Panc1 (cell line): ENCODE measurements around the gene CHST6. TPM values are rescaled to one million over a fixed set of nuclear protein-coding genes. Genes with fewer than 3 reads are reported as not detected.

Experiments used
- ATAC-seq: fragments of 200-7000 bp; cut with Tn5 transposase; 2 replicates; pipeline ENCODE4 v1.9.1; 2020; ENCODE audit warnings: mild to moderate bottlenecking, moderate library complexity
- BruUV-seq: library from RNA; stranded (reverse); fragments of 400-500 nt; replicated peaks from 2 replicates; lab custom pipeline; 2021; lab: Mats Ljungman, UMichigan
- CTCF ChIA-PET: fragments of 300-600 bp; sonication (Branson Sonifier 250); formaldehyde crosslinking; loops from one replicate; lab custom pipeline; 2022; ENCODE audit warnings: antibody characterized with exemption; lab: Charles Lee
- POLR2A ChIA-PET: fragments of 300-600 bp; sonication (Branson Sonifier 250); formaldehyde crosslinking; loops from one replicate; lab custom pipeline; 2022; ENCODE audit warnings: antibody characterized with exemption; lab: Charles Lee
- DNase-seq: peaks from one replicate; pipeline ENCODE4 v3.0.0-alpha.2; 2010; ENCODE audit warnings: low read depth, low spot score
- H3K27ac ChIP-seq: 2 replicates; pipeline ENCODE4 v1.5.1; 2011; ENCODE audit warnings: mild to moderate bottlenecking, low read length, inconsistent platforms
- H3K27me3 ChIP-seq: fragments of 200-500 bp; sonication (Bioruptor generic); 2 replicates; pipeline ENCODE4 v1.6.0; 2014; ENCODE audit warnings: low read length, inconsistent platforms; ENCODE audit not compliant: control insufficient read depth, insufficient read depth
- H3K36me3 ChIP-seq: fragments of 200-500 bp; sonication (Bioruptor generic); 2 replicates; pipeline ENCODE4 v1.5.1; 2014; ENCODE audit warnings: inconsistent platforms, mild to moderate bottlenecking, low read length, moderate library complexity; ENCODE audit not compliant: control insufficient read depth, insufficient read depth
- H3K4me1 ChIP-seq: 2 replicates; pipeline ENCODE4 v1.5.1; 2011; ENCODE audit warnings: inconsistent platforms, mild to moderate bottlenecking, low read length, moderate library complexity; ENCODE audit not compliant: control insufficient read depth, insufficient read depth
- H3K4me3 ChIP-seq, 2 experiments: 2 replicates each; pipeline ENCODE4 v1.5.1; 2011 to 2012; ENCODE audit warnings: low read depth in 2 of 2, low read length in 2 of 2, mild to moderate bottlenecking in 2 of 2, inconsistent platforms in 1 of 2, moderate library complexity in 1 of 2
- H3K9me3 ChIP-seq: fragments of 200-500 bp; sonication (Bioruptor generic); 2 replicates; pipeline ENCODE4 v1.5.1; 2014; ENCODE audit warnings: low read depth, mild to moderate bottlenecking, inconsistent platforms, low read length, moderate library complexity; ENCODE audit not compliant: control insufficient read depth, insufficient read depth
- CTCF ChIP-seq: fragments of 450-650 bp; IDR thresholded peaks from 2 replicates; pipeline ENCODE4 v1.5.1; 2017; ENCODE audit warnings: mild to moderate bottlenecking
- POLR2AphosphoS5 ChIP-seq: IDR thresholded peaks from 2 replicates; pipeline ENCODE4 v1.6.1; 2012; ENCODE audit warnings: mild to moderate bottlenecking, low read depth, low read length, moderate library complexity
- REST ChIP-seq, 2 experiments: IDR thresholded peaks; 2 replicates each; pipeline ENCODE4 v1.6.1; 2011 to 2012; ENCODE audit warnings: low read depth in 2 of 2, control low read depth in 1 of 2, low read length in 1 of 2, mild to moderate bottlenecking in 1 of 2, moderate library complexity in 1 of 2; ENCODE audit not compliant: insufficient read depth in 1 of 2
- SIN3A ChIP-seq: IDR thresholded peaks from 2 replicates; pipeline ENCODE4 v1.6.1; 2012; ENCODE audit warnings: low read depth, mild to moderate bottlenecking, low read length, moderate library complexity, borderline replicate concordance; ENCODE audit not compliant: insufficient read depth
- TCF7L2 ChIP-seq: IDR thresholded peaks from 2 replicates; pipeline ENCODE4 v1.6.1; 2011; ENCODE audit warnings: mild to moderate bottlenecking, low read depth, low read length, inconsistent platforms
- in situ Hi-C: cut with HindIII; loops from 2 replicates; pipeline ENCODE4 v1.10.0; 2016; ENCODE audit warnings: low sequenced_read_pairs, low pct_unique_long_range_greater_than_20kb
- intact Hi-C: fragments of 100-400 bp; cut with micrococcal nuclease; formaldehyde crosslinking; loops from one replicate; pipeline ENCODE4 v1.10.0; 2022; ENCODE audit not compliant: unreplicated experiment
- total RNA-seq: library from RNA; stranded (reverse); gene quantifications from one replicate; pipeline ENCODE4 v1.2.1, GENCODE V29; 2021; ENCODE audit not compliant: unreplicated experiment

CHST6 gene
- total RNA-seq, 1 experiment from 2014 or later: 0.05 TPM

- no peaks in the 10 kb centered on the region for H3K27me3 ChIP-seq
- in situ Hi-C loops (no loop called here), intact Hi-C loops (no loop called here)
- ChIA-PET POLR2A (interaction anchor here (0.6 kb wide), 1 partner anchor 114 kb away, joined by 7 read pairs; no protein-coding TSS in a partner anchor), CTCF (no interaction called here)
- BruUV-seq: TSS peak; percentile 27
- no peak overlapping the region for H3K4me3 ChIP-seq
- TF ChIP-seq REST (IDR thresholded peaks at IDR 0.05; ENCODE audit: insufficient read depth in 1 of 2, low read depth in 2 of 2, low read length in 1 of 2): no peak
- TF ChIP-seq TCF7L2: no peak
- TF ChIP-seq SIN3A: no peak
- TF ChIP-seq POLR2AphosphoS5: no peak
- TF ChIP-seq CTCF: no peak
- H3K36me3 ChIP-seq: peaks cover 6% of the 10 kb centered on the region; the same call in 1 of the 2 replicates
- H3K9me3 ChIP-seq: no peaks in the 10 kb centered on the region
- DNase-seq (no peak), ATAC-seq (no peak)
- no peaks in the 10 kb centered on the region for H3K4me1 ChIP-seq
- no peak overlapping the region for H3K27ac ChIP-seq
These were observed 48.8 kb downstream of the CHST6 start for GRCh38 chr16:75446416-75446815.

GRCh38 chr16:75445298-75445697 is 49.9 kb downstream of the CHST6 start:
- H3K36me3 ChIP-seq: peaks cover 6% of the 10 kb centered on the region; the same call in 1 of the 2 replicates
- H3K4me3 ChIP-seq: no peak overlapping the region
- ATAC-seq (no peak), DNase-seq (no peak)
- H3K4me1 ChIP-seq: no peaks in the 10 kb centered on the region
- ChIA-PET CTCF (no interaction called here), POLR2A (interaction anchor here (1.6 kb wide), 1 partner anchor 11 kb away, joined by 4 read pairs; no protein-coding TSS in a partner anchor)
- no TSS peak for BruUV-seq
- H3K9me3 ChIP-seq: no peaks in the 10 kb centered on the region
- no peak for TF ChIP-seq REST (IDR thresholded peaks at IDR 0.05; ENCODE audit: insufficient read depth in 1 of 2, low read depth in 2 of 2, low read length in 1 of 2)
- TF ChIP-seq TCF7L2: no peak
- no peak for TF ChIP-seq POLR2AphosphoS5
- no peak for TF ChIP-seq CTCF
- TF ChIP-seq SIN3A: no peak
- no peak overlapping the region for H3K27ac ChIP-seq
- intact Hi-C loops (no loop called here), in situ Hi-C loops (no loop called here)
- no peaks in the 10 kb centered on the region for H3K27me3 ChIP-seq
